Caco-2 (cell line): ENCODE results near the gene TAGLN. TPM values are rescaled to one million over a fixed set of nuclear protein-coding genes. Genes with fewer than 3 reads are reported as not detected.

Experiments
- BruUV-seq: library from RNA; stranded (reverse); fragments of 400-500 nt; replicated peaks from 2 replicates; lab custom pipeline; 2021; lab: Mats Ljungman, UMichigan
- CTCF ChIA-PET: fragments of 300-600 bp; sonication (Branson Sonifier 250); formaldehyde crosslinking; loops from one replicate; lab custom pipeline; 2022; ENCODE audit warnings: antibody characterized with exemption; lab: Charles Lee
- POLR2A ChIA-PET: fragments of 300-600 bp; sonication (Branson Sonifier 250); formaldehyde crosslinking; loops from one replicate; lab custom pipeline; 2022; ENCODE audit warnings: antibody characterized with exemption; lab: Charles Lee
- DNase-seq, 2 experiments: peaks; one replicate each; pipeline versions ENCODE4 v3.0.0 to v3.0.0-alpha.2; 2020 to 2022
- H3K27me3 ChIP-seq: replicated peaks from 2 replicates; pipeline ENCODE4 v1.6.0; 2011; ENCODE audit warnings: low read length; ENCODE audit not compliant: control insufficient read depth, insufficient read depth
- H3K36me3 ChIP-seq: 2 replicates; pipeline ENCODE4 v1.5.1; 2011; ENCODE audit warnings: low read length; ENCODE audit not compliant: control insufficient read depth, insufficient read depth
- H3K4me1 ChIP-seq: fragments of 250-450 bp; sonication (Bioruptor Pico); 2 replicates; pipeline ENCODE4 v1.5.1; 2020; ENCODE audit warnings: mild to moderate bottlenecking
- H3K4me3 ChIP-seq: 2 replicates; pipeline ENCODE4 v1.5.1; 2011; ENCODE audit warnings: low read depth, mild to moderate bottlenecking, control low read depth, low read length
- H3K9me3 ChIP-seq: fragments of 250-450 bp; sonication (Bioruptor Pico); 2 replicates; pipeline ENCODE4 v1.5.1; 2020; ENCODE audit warnings: mild to moderate bottlenecking, moderate library complexity
- H3K27ac Mint-ChIP-seq: one replicate; pipeline ENCODE4 v1.8.0; 2022; ENCODE audit warnings: mixed read lengths; ENCODE audit not compliant: unreplicated experiment
- H3K27me3 Mint-ChIP-seq: one replicate; pipeline ENCODE4 v1.8.0; 2022; ENCODE audit warnings: mixed read lengths; ENCODE audit not compliant: insufficient read depth, unreplicated experiment
- H3K36me3 Mint-ChIP-seq: one replicate; pipeline ENCODE4 v1.8.0; 2022; ENCODE audit warnings: mild to moderate bottlenecking, mixed read lengths; ENCODE audit not compliant: insufficient read depth, unreplicated experiment
- H3K4me1 Mint-ChIP-seq: one replicate; pipeline ENCODE4 v1.8.0; 2022; ENCODE audit warnings: low read depth, mixed read lengths; ENCODE audit not compliant: unreplicated experiment
- H3K4me3 Mint-ChIP-seq: one replicate; pipeline ENCODE4 v1.8.0; 2022; ENCODE audit warnings: mild to moderate bottlenecking, moderate library complexity, mixed read lengths; ENCODE audit not compliant: unreplicated experiment
- H3K9me3 Mint-ChIP-seq: one replicate; pipeline ENCODE4 v1.8.0; 2022; ENCODE audit warnings: mixed read lengths; ENCODE audit not compliant: unreplicated experiment
- intact Hi-C: fragments of 100-400 bp; cut with micrococcal nuclease; formaldehyde crosslinking; loops from one replicate; pipeline ENCODE4 v1.10.0; 2022; ENCODE audit not compliant: unreplicated experiment
- total RNA-seq: library from RNA; stranded (reverse); gene quantifications from 2 replicates; pipeline ENCODE4 v1.2.3, GENCODE V29; 2022
- TF ChIP-seq, protein P1 (sequence below), 2 experiments: fragments of 200-600 bp in 1 of 2; IDR thresholded peaks; 1 replicate in 1 of 2; 2 replicates in 1 of 2; pipeline versions ENCODE4 v1.5.1 to v1.8.0; 2011 to 2022; ENCODE audit warnings: antibody characterized with exemption in 1 of 2, control low read depth in 1 of 2, inconsistent platforms in 1 of 2, low read depth in 1 of 2, low read length in 1 of 2, mild to moderate bottlenecking in 1 of 2, moderate library complexity in 1 of 2; ENCODE audit not compliant: insufficient read depth in 1 of 2, severe bottlenecking in 1 of 2, unreplicated experiment in 1 of 2

The TAGLN gene
- total RNA-seq, 1 experiment from 2014 or later, result 303 TPM

DNA sequence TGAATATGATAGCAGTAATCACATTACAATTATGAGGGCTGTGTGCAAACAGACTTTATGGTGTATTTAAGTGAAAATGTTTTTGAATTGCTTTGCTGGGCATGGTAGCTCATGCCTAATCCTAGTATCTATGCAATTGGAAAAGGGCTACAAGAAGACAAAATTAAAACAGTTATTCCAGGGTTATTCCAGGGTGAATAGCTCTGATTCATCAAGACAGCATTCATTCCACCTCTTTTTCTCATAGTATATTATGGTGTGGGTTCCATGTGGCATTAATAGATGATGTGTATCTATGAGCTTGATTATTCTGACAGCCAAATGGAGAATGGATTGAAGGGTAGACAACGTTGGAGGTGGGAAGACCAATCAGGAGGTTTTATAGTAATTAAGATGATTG, 32.7 kb upstream of the TAGLN start:
- intact Hi-C loops, result no loop called here
- H3K36me3 ChIP-seq, result peaks cover 9% of the 10 kb centered on the region
- POLR2A ChIA-PET, result no interaction called here

DNA sequence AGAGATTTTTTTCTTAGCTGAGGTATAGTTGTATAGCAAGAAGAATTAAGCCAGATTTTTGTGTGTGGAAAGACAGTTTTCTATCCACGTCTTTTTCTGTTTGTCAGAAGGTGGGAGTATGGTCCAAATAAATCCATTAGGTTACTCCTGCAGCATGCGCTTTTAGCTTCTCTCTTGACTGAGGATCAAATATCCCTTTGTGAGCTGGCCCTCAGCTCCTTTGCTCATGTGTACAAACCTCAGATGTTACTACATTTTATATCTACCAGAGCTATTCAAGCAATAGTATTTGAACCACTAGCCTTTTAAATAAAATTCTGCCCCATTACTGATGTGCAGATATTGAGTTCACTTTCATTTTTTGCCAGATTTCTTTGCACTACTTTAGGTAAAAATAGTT, 29.4 kb upstream of the TAGLN start:
- BruUV-seq, result no TSS peak
- ChIA-PET POLR2A (interaction anchor here (0.6 to 0.8 kb wide), 3 partner anchors 9 to 81 kb away, joined by 4 to 6 read pairs (median 4); partner anchors contain the start of gene SIDT2), CTCF (interaction anchor here (0.6 kb wide), 1 partner anchor 16 kb away, joined by 4 read pairs; no protein-coding TSS in a partner anchor)
- H3K36me3 Mint-ChIP-seq, result peaks cover 92% of the 10 kb centered on the region
- Histone ChIP-seq H3K4me1 (peaks cover 19% of the 10 kb centered on the region), H3K36me3 (no peaks in the 10 kb centered on the region; the same call in 1 of the 2 replicates), H3K4me3 (no peak overlapping the region), H3K9me3 (no peaks in the 10 kb centered on the region), H3K27me3 (no peaks in the 10 kb centered on the region)
- no peaks in the 10 kb centered on the region for H3K27me3 Mint-ChIP-seq
- no peaks in the 10 kb centered on the region for H3K4me1 Mint-ChIP-seq
- no peak for DNase-seq
- no peaks in the 10 kb centered on the region for H3K9me3 Mint-ChIP-seq
- intact Hi-C loops, result no loop called here
- TF ChIP-seq, protein P1, sequence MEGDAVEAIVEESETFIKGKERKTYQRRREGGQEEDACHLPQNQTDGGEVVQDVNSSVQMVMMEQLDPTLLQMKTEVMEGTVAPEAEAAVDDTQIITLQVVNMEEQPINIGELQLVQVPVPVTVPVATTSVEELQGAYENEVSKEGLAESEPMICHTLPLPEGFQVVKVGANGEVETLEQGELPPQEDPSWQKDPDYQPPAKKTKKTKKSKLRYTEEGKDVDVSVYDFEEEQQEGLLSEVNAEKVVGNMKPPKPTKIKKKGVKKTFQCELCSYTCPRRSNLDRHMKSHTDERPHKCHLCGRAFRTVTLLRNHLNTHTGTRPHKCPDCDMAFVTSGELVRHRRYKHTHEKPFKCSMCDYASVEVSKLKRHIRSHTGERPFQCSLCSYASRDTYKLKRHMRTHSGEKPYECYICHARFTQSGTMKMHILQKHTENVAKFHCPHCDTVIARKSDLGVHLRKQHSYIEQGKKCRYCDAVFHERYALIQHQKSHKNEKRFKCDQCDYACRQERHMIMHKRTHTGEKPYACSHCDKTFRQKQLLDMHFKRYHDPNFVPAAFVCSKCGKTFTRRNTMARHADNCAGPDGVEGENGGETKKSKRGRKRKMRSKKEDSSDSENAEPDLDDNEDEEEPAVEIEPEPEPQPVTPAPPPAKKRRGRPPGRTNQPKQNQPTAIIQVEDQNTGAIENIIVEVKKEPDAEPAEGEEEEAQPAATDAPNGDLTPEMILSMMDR (IDR thresholded peaks at IDR 0.05; ENCODE audit: insufficient read depth in 1 of 2, low read depth in 1 of 2, low read length in 1 of 2, severe bottlenecking in 1 of 2, unreplicated experiment in 1 of 2), result no peak
- H3K4me3 Mint-ChIP-seq, result no peak overlapping the region
- H3K27ac Mint-ChIP-seq, result no peak overlapping the region

More for the DNA sequence above, 32.7 kb upstream of the TAGLN start:
- Histone ChIP-seq H3K27me3 (no peaks in the 10 kb centered on the region), H3K4me1 (peaks cover 7% of the 10 kb centered on the region; the same call in 1 of the 2 replicates), H3K9me3 (no peaks in the 10 kb centered on the region), H3K4me3 (no peak overlapping the region)
- Mint-ChIP-seq H3K36me3 (peaks cover 99% of the 10 kb centered on the region), H3K27ac (no peak overlapping the region), H3K4me3 (no peak overlapping the region), H3K9me3 (no peaks in the 10 kb centered on the region), H3K27me3 (no peaks in the 10 kb centered on the region), H3K4me1 (no peaks in the 10 kb centered on the region)
- TF ChIP-seq, protein P1 (IDR thresholded peaks at IDR 0.05; ENCODE audit: insufficient read depth in 1 of 2, low read depth in 1 of 2, low read length in 1 of 2, severe bottlenecking in 1 of 2, unreplicated experiment in 1 of 2), result no peak
- no TSS peak for BruUV-seq
- CTCF ChIA-PET, result interaction anchor here (1.9 kb wide), 1 partner anchor 60 kb away, joined by 7 read pairs; no protein-coding TSS in a partner anchor
- DNase-seq, result no peak

DNA sequence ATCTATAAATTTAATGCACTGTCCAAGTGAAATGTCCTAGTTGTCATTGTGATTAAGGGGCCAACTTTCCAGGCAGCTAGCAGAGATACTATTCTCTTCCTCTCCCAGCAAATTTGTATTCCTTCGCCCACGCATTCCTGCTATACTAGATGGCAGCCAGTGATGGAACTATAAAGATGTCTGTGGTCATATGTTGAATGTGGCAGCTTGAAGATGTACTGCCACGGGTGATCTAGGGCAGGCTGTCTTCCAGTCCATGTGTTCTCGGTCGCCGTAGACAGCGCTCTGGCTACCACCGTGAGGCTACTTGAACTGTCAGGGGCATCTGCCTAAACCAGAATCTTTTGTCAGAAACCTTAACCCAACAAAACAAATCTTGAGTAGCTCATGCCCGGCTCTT, 29.0 kb upstream of the TAGLN start:
- BruUV-seq, result no TSS peak
- Mint-ChIP-seq H3K36me3 (peaks cover 92% of the 10 kb centered on the region), H3K27ac (no peak overlapping the region), H3K4me3 (no peak overlapping the region), H3K4me1 (no peaks in the 10 kb centered on the region), H3K9me3 (no peaks in the 10 kb centered on the region), H3K27me3 (no peaks in the 10 kb centered on the region)
- Histone ChIP-seq H3K9me3 (no peaks in the 10 kb centered on the region), H3K36me3 (no peaks in the 10 kb centered on the region; the same call in 1 of the 2 replicates), H3K27me3 (no peaks in the 10 kb centered on the region), H3K4me3 (no peak overlapping the region), H3K4me1 (peaks cover 19% of the 10 kb centered on the region)
- intact Hi-C loops, result no loop called here
- ChIA-PET POLR2A (interaction anchor here (0.6 to 0.8 kb wide), 3 partner anchors 8 to 81 kb away, joined by 4 to 6 read pairs (median 4); partner anchors contain the start of gene SIDT2), CTCF (interaction anchor here (0.6 kb wide), 1 partner anchor 15 kb away, joined by 4 read pairs; no protein-coding TSS in a partner anchor)
- no peak for DNase-seq
- TF ChIP-seq, protein P1 (IDR thresholded peaks at IDR 0.05; ENCODE audit: insufficient read depth in 1 of 2, low read depth in 1 of 2, low read length in 1 of 2, severe bottlenecking in 1 of 2, unreplicated experiment in 1 of 2), result no peak
